RWPE1 (cell line): Measurements from ENCODE around the gene ALDH3A2.

Source experiments
- CTCF ChIA-PET: fragments of 350-600 bp; sonication (Branson Sonifier 250); formaldehyde crosslinking; extraction: SDS; loops from one replicate; lab custom pipeline; 2021; lab: Yijun Ruan, JAX
- POLR2A ChIA-PET: fragments of 400-600 bp; formaldehyde crosslinking; extraction: SDS; loops from one replicate; lab custom pipeline; 2020; ENCODE audit warnings: antibody characterized with exemption; ENCODE audit not compliant: low non-redundant PET; lab: Yijun Ruan, JAX
- DNase-seq: peaks from one replicate; pipeline ENCODE4 v3.0.0; 2012; ENCODE audit warnings: low spot score
- H3K27ac ChIP-seq: fragments of 450-650 bp; 2 replicates; pipeline ENCODE4 v1.5.1; 2017
- CTCF ChIP-seq: fragments of 450-650 bp; conservative IDR thresholded peaks from 2 replicates; pipeline ENCODE4 v1.5.1; 2017; ENCODE audit warnings: low read depth, mild to moderate bottlenecking

The ALDH3A2 gene

GRCh38 chr17:19705771-19706770 is 57.5 kb downstream of the ALDH3A2 start:
- H3K27ac ChIP-seq: peak overlapping the region; percentile 96
- CTCF ChIA-PET: interaction anchor here (0.6 kb wide), 1 partner anchor 12 kb away, joined by 3 read pairs; no protein-coding TSS in a partner anchor
- POLR2A ChIA-PET: no interaction called here

GRCh38 chr17:19706791-19707727 is 58.5 kb downstream of the ALDH3A2 start:
- peak overlapping the region; percentile 96 for H3K27ac ChIP-seq
- ChIA-PET CTCF (interaction anchor here (0.6 to 1.0 kb wide), 3 partner anchors 8 to 12 kb away, joined by 3 to 6 read pairs (median 4); no protein-coding TSS in a partner anchor), POLR2A (interaction anchor here (0.6 kb wide), 1 partner anchor 46 kb away, joined by 3 read pairs; no protein-coding TSS in a partner anchor)
- peak; percentile 88 for DNase-seq
- no peak for TF ChIP-seq CTCF

More at GRCh38 chr17:19705771-19706770, 57.5 kb downstream of the ALDH3A2 start:
- DNase-seq: no peak
- TF ChIP-seq CTCF: no peak

- DNase-seq: no peak
- TF ChIP-seq CTCF: no peak
- ChIA-PET CTCF (interaction anchor here (0.9 to 1.0 kb wide), 2 partner anchors 9 to 11 kb away, joined by 4 to 6 read pairs; no protein-coding TSS in a partner anchor), POLR2A (interaction anchor here (0.6 kb wide), 1 partner anchor 46 kb away, joined by 3 read pairs; no protein-coding TSS in a partner anchor)
- H3K27ac ChIP-seq: peak overlapping the region; percentile 96
Measured at GRCh38 chr17:19707728-19708221, 59.2 kb downstream of the ALDH3A2 start.

- H3K27ac ChIP-seq: peak overlapping the region; percentile 96
- CTCF ChIA-PET: no interaction called here
- no peak for DNase-seq
- POLR2A ChIA-PET: no interaction called here
- TF ChIP-seq CTCF: no peak
Measured at GRCh38 chr17:19708431-19709175, 60.1 kb downstream of the ALDH3A2 start.

- CTCF ChIA-PET: interaction anchor here (0.8 to 1.2 kb wide), 4 partner anchors 38 to 196 kb away, joined by 3 to 11 read pairs (median 6); no protein-coding TSS in a partner anchor
- peak overlapping the region; percentile 72 for H3K27ac ChIP-seq
- no peak for TF ChIP-seq CTCF
- no peak for DNase-seq
- POLR2A ChIA-PET: no interaction called here
Measured at GRCh38 chr17:19709841-19710240, 61.3 kb downstream of the ALDH3A2 start.
